HG03521 (cell line): ENCODE measurements around the gene ZNF316.
"Not testable (repeated sequence)": the region's sequence is repeated elsewhere in the genome, so short reads cannot be mapped to it uniquely, and the experiment has no call there.

Experiments
- ATAC-seq: cut with Tn5 transposase; IDR thresholded peaks from one replicate; pipeline ENCODE4 v1.9.1; 2021; ENCODE audit warnings: mild to moderate bottlenecking, moderate library complexity; ENCODE audit not compliant: unreplicated experiment

The ZNF316 gene

GRCh38 chr7:6646465-6646864 is 9.3 kb downstream of the ZNF316 start:
- no peak for ATAC-seq

GRCh38 chr7:6647080-6647479 is 10.0 kb downstream of the ZNF316 start:
- no peak for ATAC-seq

DNA sequence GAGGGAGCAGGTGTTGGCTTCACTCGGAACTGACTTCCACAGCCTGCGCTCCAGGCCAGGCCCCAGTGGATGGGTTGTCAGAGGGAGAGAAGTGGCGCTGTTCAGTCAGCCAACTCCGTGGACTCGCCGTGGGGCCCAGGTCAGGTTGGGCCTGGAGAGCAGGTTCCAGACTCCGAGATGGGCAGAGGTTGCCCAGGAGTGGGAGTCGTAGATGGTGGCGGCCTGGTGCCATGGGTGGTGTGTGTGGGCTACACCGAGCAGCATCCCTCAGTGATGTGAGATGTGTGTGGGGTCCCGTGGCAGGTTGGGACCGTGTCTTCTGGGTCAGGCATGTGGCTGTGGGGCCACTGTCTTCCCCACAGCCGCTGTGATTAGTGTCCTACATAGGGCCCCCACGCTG is 10.4 kb downstream of the ZNF316 start:
- ATAC-seq: no peak

DNA sequence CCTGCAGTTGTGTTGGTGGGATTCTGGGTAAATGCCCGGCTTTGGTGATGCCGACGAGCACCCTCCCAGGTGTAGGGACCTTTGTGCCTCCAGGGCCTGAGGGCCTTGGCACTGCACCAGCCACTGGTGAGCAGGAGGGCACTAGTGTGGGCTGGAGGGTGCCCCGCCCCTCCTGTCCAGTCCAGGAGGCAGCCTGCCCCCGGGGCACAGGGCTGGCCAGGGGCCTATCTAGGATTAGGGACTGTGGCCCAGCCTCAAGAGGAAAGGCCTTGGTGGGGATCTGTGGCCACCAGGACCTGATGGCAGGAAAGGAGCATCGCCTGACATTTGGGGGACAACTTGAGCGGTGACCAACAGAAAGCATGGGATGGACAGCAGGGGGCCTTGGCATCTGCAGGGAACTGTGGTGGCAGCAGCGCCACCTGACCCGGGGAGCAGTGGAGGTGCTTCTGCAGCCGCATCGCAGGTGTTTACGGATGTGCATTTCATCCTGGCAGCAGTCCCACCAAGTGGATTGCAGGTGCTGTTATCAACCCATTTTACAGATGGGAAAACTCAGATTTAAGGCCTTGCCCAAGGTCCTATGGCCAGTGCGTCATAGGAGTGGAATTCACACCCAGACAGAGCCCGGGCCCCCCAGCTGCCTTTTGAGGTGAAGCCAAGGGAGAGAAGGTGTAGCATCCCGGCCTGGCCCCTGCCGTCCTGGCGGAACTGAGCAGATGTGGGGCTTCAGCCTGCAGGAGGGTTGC is 11.1 kb downstream of the ZNF316 start:
- ATAC-seq: no peak

- no peak for ATAC-seq
Observed at GRCh38 chr7:6648815-6649104, 11.6 kb downstream of the ZNF316 start.

GRCh38 chr7:6649241-6649961 is 12.3 kb downstream of the ZNF316 start:
- ATAC-seq: no peak

GRCh38 chr7:6650086-6650485 is 13.0 kb downstream of the ZNF316 start:
- no peak for ATAC-seq

DNA sequence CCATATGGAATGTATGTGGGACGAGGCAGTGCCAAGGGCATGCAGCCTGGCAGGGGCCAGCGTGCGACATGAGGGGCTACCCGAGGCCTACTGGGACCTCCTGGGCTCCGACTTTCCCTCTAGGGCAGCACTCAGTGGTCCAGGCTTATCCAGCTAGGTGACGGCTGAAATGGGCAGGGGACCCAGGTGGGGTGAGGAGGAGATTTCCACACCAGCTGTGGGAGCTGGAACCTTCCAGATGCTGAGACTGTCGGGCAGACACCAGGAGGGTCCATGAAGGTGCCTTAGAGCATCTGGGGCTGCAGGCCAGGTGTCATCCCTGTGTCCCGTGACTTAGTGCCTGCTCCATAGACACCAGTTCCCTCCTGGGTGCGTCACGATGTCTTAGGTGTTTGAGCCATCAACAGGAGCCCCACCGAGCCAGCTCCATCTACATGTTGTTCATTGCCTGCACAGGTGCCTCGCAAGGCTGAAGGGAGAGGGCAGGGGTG is 13.4 kb downstream of the ZNF316 start:
- ATAC-seq: no peak

- ATAC-seq: no peak
Observed at GRCh38 chr7:6651851-6652445, 14.8 kb downstream of the ZNF316 start.

- ATAC-seq: no peak
Observed at GRCh38 chr7:6652446-6653011, 15.4 kb downstream of the ZNF316 start.

DNA sequence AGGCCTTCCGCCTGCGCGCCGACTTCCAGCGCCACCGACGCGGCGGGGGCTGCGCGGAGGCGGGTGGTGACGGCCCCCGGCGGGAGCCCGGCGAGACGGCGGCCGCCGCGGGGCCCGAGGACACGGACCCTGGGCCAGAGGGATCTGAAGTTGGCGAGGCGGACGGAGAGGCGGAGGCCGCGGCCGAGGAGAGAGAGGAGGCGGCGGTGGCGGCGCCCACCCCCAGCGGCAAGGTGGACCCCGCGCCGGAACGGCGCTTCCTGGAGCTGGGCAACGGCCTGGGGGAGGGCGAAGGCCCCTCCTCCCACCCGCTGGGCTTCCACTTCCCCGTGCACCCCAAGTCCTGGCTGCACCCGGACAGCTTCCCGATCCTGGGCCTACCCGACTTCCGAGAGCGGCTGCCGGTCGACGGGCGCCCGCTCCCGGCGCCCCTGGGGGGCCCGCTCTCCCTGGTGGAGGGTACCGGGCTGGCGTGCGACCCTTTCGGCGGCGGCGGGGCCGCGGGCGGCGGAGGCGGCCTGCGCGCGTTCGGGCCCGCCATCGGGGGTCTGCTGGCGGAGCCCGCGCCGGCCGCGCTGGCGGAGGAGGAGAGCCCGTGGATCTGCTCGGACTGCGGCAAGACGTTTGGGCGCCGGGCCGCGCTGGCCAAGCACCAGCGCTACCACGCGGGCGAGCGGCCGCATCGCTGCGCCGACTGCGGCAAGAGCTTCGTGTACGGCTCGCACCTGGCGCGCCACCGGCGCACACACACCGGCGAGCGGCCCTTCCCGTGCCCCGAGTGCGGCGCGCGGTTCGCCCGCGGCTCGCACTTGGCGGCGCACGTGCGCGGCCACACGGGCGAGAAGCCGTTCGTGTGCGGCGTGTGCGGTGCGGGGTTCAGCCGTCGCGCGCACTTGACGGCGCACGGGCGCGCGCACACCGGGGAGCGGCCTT is 16.2 kb downstream of the ZNF316 start:
- no peak for ATAC-seq

GRCh38 chr7:6654113-6654841 is 17.2 kb downstream of the ZNF316 start:
- no peak for ATAC-seq

GRCh38 chr7:6654842-6655610 is 17.9 kb downstream of the ZNF316 start:
- ATAC-seq: no peak

DNA sequence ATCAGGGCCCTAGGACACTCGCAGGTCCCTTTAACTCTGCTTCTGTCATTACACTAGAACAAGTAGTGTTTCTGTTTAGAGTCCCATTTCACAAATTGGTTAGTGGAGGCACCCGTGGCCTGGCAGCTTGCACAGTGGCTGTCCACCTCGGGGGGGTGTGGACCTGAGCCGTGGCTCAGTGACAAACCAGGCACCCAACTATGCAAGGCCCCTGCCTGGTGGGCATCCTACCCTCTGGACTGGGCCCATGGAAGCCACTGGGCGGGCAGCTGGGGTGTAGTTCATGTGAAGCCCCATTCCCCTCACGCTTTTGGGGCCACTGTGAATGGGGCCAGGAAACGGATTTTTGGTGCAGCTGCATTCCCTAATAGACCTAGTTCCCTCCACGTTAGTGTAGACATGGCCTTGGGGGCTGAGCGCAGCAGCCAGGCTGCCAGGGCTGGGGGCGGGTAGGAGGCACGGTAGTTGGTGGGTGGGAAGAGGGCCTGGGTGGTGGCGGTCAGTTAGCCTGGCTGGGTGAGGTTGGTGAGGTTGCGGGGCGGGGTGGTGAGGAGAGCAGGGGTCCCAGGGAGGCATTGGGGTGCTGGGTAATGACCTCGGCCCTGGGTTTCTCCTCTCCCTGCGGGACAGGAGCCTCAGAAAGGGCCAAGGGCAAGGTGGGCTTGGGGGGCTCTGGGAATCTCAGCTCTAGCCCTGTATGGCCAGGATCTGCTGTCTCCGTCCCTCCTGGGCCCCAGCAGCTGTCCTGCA is 18.7 kb downstream of the ZNF316 start:
- no peak for ATAC-seq

DNA sequence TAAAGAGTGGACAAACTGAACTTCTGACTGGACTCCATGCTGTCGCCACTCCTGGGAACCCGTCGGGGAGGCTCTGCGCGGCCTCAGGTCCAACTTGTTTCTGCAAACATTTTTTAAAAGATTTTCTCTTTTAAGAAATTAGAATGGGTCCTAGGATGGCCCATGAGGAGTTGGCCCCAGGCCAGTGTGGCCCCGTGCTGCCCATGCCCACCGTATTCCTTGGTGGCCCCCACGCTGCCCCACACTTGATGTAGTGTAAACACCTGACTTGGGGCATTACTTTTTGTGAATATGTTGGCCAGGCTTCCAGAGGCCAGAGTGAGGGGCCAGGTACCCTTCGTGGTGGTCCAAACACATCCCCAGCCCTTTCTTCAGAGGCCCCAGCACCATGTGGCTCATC is 19.3 kb downstream of the ZNF316 start:
- ATAC-seq: no peak

GRCh38 chr7:6658618-6659345 is 21.7 kb downstream of the ZNF316 start:
- ATAC-seq: no peak

DNA sequence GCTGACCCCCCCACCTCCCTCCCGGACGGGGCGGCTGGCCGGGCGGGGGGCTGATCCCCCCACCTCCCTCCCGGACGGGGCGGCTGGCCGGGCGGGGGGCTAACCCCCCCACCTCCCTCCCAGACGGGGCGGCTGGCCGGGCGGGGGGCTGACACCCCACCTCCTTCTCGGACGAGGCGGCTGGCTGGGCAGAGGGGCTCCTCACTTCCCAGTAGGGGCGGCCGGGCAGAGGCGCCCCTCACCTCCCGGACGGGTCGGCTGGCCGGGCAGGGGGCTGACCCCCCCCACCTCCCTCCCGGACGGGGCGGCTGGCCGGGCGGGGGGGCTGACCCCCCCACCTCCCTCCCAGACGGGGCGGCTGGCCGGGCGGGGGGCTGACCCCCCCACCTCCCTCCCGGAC is 33.7 kb downstream of the ZNF316 start:
- ATAC-seq: not testable (repeated sequence)

DNA sequence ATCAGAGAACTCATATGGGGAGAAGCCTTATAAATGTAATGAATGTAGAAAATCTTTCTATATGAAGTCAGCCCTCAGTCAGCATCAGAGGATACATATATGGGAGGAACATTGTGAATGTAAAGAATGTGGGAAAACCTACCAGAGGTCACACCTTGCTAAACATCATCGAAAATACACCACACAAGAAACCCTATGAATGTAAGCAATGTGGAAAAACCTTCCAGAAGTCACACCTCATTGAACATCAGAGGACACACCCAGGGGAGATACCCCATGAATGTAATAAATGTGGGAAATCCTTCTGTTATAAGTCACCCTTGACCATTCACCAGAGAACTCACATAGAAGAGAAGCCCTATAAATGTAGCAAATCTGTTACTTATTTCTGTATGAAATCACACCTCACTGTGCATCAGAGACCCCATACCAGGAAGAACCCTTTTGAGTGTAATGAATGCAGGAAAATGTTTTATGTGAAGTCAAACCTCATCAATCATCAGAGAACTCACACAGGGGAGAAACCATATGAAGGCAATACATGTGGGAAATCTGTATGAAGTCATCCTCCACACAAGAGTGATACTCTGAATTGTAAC is 38.8 kb downstream of the ZNF316 start:
- no peak for ATAC-seq
